Hematopoietic multipotent progenitor cell treated with erythropoietin and hydrocortisone succinate and interleukin-3 and kit ligand, for 6 days (in vitro differentiated cells): ENCODE data around the gene UMPS.
"Not testable (repeated sequence)": the region's sequence is repeated elsewhere in the genome, so short reads cannot be mapped to it uniquely, and the experiment has no call there.

Experiments
- DNase-seq: peaks from one replicate; pipeline ENCODE4 v3.0.0-alpha.2; 2015

The UMPS gene

DNA sequence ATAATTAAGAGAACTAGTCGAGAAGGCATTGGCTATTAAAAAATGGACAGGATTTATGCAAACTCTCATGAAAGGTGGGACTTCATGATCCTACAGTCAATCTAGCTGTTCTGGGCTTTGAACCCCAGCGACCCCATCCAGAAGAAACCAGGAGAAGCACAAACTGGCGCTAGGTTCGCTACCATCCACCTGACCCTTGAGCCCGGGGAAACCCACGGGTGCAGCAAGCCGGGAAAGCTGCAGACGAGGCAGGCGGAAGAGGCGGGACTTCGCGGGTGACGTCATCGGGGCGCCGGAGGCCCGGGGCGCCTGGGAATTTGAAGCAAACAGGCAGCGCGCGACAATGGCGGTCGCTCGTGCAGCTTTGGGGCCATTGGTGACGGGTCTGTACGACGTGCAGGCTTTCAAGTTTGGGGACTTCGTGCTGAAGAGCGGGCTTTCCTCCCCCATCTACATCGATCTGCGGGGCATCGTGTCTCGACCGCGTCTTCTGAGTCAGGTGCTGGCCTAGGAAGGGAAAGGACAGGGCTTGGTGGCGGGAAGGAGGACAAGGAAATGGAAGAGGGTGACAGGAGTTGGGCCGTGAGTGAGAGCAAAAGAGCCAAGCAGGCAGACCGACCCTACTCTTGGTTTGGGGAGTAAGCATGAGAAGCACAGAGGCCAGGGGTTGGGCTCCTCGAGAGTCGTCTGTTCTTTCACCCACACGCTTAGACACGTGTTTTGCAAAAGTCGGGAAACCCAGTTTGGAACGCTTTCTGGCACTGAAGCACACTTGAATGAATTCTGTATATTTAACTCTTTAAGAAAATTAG lies at the start of gene UMPS:
TSS of gene UMPS (plus strand) at position 324 of the 812 bp plus-strand sequence. CDS start at position 344, 20 bp downstream.
- DNase-seq = peak; percentile 93

DNA sequence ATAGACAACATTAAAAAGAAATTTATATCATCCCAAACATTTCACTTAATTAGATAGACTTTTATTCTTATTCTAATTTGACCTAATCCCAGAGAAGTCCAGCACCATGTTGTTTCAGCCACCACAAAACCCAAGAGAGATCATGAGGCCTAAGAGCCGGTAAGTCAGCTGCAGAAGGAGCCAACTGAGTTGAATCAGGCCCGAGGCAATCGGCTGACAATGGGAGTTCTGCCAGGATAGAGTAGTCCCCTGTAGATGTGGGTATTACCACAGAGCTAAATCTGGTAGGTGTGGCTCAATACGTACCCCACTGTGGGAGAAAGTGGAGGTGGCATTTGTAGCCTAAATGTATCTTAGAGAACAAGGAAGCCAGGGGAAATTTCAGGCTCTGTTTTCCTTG lies 49.7 kb upstream of the UMPS start:
- DNase-seq = no peak

- DNase-seq = no peak
Measured at GRCh38 chr3:124682263-124682662, 48.0 kb upstream of the UMPS start.

DNA sequence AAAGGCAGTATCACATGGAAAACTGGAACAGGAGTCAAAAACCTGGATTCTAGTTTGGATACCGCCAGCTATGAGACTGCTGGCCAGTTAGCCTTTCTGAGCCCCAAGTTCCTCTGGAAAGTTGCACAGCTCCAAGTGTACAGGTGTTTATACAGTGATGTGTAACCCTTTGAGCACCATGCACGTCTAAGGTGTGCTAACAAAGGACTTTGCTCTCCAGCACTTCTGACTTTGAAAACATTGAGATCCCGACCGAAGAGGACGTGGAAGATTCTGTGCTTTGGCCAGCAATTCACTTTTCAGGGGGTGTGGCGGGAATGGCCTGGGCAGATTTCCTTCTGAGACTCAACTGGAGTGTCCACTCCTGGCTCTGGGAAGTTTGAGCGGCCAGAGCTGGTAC lies 45.8 kb upstream of the UMPS start:
- DNase-seq = no peak

GRCh38 chr3:124685067-124685466 lies 45.2 kb upstream of the UMPS start:
- no peak for DNase-seq

DNA sequence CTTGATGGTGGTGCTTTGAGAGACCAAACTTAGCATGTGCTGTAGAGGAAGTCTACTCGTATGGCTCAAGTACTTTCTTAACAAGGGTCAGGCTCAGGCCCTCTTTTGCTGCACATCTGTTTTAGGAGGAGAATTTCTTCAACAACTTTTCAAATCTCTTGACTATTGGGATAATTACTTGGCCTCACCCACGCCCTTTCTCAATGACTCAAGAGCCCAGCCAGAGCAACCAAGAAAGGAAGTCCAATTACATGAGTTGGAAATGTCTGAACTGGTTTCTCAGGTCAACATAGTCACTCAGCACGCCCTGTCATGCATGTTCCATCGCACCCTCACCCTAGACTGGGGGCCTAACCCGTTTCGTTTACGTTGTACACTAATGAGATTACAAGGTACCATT lies 44.8 kb upstream of the UMPS start:
- DNase-seq = no peak

- no peak for DNase-seq
Measured at GRCh38 chr3:124686028-124686670, 44.1 kb upstream of the UMPS start.

DNA sequence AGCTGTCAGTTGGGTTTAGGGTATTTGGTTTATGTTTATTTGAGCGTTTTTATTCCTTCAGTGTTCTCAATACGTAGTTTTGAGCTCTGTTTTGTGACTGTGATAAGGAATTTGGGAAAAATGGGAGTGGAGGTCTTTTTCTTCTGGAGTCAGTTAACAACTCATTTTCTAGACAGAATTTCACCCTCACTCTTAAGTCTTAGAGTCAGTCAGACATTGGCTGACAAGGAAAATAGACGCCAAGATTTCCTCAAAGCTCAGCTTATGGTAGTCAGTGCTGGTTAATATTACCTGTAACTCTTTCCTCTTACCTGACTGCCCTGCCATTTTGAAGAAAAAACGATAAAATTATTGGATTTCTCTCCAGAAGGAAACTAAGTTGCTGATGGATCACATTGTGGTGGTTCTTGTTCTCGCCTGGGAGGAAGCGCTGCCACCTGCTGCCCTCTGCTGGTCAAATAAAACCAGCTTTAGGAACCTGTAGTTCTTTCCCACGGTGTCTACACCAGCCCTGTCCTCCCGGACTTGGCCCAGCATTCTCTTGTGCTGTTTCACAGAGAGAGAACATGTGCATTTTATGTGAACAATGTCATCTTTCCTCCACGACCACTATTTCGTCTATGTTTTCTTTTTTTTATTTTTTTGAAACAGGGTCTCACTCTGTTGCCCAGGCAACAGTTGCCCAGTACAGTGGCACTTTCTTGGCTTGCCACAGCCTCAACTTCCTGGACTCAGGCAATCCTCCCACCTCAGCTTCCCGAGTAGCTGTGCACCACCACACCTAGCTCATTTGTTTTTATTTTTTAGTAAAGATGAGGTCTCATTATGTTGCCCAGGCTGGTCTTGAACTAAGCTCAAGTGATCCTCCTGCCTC lies 41.4 kb upstream of the UMPS start:
- DNase-seq = peak; percentile 90

DNA sequence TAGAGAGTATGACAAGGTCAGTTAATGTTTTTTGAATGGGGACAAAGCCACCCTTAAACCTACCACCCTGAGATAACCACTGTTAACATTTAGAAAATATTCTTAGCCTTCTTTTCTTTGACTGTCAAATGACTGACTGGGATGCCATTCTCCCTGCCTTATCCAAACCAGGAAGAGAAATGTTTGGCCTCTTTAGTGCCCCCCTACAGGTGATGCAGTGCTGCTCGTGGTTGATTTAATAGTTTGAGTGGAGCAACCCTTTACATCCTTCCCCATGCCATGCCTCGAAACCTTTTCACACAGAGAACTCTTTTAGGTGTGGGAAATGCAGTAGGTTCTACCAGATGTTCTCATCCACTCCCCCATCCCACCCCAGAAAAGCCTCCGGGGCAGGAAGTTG lies 38.7 kb upstream of the UMPS start:
- DNase-seq = no peak

GRCh38 chr3:124694486-124694885 lies 35.8 kb upstream of the UMPS start:
- DNase-seq = no peak

GRCh38 chr3:124695369-124695768 lies 34.9 kb upstream of the UMPS start:
- DNase-seq = no peak

- no peak for DNase-seq
Measured at GRCh38 chr3:124696006-124696405, 34.2 kb upstream of the UMPS start.

- no peak for DNase-seq
Measured at GRCh38 chr3:124697302-124697701, 33.0 kb upstream of the UMPS start.

DNA sequence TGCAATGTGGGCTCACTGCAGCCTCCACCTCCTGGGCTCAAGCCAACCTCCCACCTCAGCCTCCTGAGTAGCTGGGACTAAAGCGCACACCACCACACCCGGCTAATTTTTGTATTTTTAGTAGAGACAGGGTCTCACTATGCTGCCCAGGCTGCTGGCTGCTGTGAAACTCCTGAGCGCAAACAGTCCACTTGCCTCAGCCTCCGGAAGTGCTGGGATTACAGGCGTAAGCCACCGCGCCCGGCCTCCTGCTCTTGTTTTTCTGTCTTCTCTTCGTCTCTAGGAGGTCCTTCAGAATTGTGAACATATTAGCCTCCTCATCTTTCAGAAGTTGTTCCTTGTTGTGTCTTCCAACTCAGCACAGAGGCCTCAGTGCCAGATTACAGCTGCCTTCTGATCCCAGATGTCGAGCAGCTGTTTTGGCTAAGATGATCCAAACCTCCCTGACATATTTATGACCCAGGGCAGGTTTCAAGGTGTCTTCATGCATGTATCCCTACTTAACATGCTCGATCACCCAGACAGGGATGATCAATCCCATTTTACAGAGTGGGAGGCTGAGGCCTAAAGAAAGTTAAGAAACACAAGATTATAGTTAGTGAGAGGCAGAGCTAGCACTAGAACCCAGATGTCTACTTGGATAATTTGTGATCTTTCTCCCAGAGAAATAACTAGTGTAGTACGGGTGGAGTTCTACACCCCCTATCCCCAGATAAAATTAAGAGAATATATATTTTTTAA lies 32.1 kb upstream of the UMPS start:
- DNase-seq = no peak

DNA sequence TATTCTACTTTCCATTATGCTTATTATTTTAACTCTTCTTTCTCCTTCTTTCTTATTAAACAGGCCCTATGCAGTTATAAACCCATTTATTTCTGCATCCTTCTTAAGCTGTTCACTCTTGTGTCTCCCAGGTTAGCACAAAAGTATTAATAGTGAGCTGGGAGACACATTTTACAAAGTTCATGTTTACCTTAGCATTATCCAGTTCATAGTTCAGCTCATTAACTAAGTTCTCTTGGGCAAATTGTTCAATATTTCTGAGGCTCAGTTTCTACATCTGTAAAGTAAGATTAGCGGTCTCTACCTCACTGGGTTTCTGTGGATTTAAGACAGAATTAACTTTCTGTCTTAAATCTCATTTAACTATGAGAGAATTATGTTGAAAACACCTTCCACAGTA lies 31.2 kb upstream of the UMPS start:
- DNase-seq = no peak

DNA sequence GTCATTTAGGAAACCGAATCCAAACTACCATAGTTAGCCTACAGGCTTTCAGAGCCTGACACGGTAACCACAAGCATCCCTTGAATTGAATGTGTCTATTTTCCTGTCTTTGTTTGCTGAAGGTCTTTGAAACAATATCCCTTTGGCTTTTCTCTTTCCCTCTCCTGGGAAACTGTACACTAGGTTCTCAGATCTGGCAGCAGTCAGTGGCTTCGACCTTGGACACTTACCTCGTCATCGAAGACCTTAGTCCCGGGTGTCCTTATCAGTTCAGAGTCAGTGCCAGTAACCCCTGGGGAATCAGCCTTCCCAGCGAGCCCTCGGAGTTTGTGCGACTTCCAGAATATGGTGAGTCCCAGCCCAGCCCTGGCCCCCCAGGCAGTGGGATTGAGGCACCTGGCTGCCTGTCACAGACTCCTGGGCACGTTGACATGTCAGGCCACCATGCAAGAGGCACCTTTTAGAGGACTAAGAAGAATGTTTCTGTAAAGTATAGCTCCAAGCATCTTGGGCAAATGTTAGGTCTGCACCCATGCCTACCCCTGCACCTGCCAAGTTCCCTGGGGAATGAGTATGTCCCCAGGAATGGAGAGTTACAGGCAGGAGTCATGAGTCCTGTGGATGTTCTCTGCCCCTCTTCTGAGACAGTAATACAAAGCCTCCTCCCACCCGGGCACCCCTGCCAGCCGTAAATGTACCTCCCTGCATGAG lies 30.4 kb upstream of the UMPS start:
- DNase-seq = no peak

DNA sequence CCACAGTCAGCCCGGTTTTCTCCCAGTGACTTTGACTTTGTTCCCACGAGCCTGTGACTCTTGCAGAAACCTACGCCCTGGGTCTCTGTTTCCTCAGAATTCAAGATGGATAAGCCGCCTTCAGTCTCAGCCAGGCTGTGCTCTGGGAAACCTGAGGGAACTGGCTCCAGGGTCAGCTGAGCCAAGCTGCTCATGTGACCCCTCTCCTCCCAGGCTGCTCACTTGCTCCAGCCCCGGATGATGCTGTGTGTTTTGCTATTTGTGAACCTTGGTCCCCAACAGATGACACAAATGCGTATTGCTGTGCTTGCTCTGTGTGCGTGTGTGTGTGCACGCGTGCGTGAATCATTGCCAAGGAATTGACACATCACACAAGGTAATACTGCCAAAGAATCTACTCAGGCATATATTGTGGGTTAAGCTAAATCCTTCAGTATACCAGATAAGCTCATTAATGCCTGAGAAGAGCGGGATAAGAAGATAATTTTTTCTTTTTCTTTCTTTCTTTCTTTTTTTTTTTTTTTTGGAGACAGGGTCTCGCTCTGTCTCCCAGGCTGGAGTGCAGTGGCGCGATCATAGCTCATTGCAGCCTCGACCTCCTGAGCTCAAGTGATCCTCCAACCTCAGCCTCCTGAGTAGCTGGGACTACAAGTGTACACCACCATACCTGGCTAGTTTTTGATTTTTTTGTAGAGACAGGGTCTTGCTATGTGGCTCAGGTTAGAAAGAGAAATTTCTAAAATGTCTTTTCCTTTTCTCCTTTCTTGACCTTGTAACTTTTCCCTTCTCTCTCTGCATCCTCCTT lies 29.2 kb upstream of the UMPS start:
- DNase-seq = no peak

DNA sequence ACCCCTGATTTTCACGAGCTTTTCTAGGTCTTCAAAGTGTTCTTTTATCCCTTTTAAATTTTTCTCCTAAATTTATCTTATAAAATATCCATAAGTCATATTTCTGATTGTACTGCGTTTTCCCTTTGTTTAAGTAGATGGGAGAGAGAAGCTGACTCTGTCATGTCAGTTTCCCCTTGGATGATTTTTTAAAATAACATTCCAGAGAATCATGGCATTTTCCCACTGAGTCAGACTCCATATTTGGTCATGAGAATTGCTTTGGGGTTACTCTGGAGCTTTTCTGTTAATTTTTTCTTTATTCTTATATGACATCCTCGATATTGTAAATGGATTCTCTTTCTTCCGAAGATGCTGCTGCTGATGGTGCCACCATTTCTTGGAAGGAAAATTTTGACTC lies 28.6 kb upstream of the UMPS start:
- DNase-seq = no peak

DNA sequence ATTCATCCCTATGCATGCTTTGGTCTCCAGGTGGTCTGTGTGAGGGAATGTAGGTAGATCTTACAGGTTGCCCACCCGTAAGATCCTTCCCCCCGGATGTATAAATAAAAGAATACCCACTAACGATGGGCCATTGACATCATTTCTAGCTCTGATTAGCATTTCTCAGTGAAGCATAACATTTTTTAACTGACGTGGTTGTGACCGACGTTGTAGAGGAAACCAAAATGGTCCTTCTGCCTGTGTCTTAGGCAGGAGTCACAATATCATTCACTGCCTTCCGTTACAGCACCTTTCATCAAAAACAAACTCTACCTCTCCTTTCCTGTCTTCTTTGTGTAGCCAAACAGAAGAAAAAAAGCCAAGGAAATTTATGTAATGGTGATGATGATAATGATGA lies 27.3 kb upstream of the UMPS start:
- no peak for DNase-seq

- no peak for DNase-seq
Measured at GRCh38 chr3:124705552-124705951, 24.7 kb upstream of the UMPS start.

DNA sequence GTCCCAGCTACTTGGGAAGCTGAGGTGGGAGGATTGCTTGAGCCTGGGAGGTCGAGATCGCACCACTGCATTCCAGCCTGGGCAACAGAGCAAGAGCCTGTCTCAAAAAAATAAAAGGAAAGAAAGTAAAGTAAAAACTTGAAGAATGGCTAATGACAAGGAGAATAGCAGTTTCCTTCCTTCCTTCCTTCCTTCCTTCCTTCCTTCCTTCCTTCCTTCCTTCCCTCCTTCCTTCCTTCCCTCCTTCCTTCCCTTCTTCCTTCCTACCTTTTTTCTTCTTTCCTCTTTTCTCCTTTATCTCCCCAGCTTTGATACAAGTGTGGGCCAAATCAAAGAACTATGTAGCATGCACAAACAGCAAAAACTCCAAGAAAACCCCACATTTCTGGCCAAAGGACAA lies 23.0 kb upstream of the UMPS start:
- not testable (repeated sequence) for DNase-seq
